Astrocyte of the hippocampus (primary cell): ENCODE measurements around the gene STXBP2.

Experiments
- DNase-seq: peaks from one replicate; pipeline ENCODE4 v3.0.0; 2011; ENCODE audit warnings: low read depth, low spot score

The STXBP2 gene

DNA sequence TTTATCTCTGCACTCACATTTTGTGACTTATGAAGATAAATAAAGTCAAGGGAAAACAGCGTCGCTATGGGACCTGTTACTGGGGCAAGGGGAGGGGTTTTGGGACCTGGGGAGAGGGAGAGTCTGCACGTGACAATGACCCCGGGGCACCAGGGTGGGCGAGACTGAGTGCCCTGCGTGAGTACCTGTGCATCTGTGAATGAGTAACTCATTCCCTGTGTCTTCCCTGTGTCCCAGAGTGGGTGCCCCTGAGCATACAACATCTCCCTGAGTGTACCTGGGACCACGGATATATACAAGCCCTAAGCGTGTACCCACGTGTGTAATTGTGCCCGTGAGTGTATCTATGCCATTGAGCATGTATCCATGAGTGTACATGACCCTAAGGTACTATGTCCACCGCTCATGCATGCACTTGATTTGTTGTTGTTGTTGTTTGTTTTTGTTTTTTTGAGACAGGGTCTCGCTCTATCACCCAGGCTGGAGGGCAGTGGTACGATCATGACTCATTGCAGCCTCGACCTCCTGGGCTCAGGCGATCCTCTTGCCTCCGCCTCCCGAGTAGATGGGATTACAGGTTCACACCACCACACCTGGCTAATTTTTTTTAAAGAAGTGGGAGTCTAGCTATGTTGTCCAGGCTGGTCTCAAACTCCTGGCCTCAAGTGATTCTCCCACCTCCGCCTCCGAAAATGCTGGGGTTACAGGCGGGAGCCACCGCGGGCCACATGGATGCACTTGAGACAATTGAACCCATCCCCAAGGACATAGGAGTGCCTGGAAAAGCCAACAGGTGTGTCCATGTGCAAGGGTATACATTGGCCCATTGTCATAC is 43.1 kb downstream of the STXBP2 start:
- no peak for DNase-seq

DNA sequence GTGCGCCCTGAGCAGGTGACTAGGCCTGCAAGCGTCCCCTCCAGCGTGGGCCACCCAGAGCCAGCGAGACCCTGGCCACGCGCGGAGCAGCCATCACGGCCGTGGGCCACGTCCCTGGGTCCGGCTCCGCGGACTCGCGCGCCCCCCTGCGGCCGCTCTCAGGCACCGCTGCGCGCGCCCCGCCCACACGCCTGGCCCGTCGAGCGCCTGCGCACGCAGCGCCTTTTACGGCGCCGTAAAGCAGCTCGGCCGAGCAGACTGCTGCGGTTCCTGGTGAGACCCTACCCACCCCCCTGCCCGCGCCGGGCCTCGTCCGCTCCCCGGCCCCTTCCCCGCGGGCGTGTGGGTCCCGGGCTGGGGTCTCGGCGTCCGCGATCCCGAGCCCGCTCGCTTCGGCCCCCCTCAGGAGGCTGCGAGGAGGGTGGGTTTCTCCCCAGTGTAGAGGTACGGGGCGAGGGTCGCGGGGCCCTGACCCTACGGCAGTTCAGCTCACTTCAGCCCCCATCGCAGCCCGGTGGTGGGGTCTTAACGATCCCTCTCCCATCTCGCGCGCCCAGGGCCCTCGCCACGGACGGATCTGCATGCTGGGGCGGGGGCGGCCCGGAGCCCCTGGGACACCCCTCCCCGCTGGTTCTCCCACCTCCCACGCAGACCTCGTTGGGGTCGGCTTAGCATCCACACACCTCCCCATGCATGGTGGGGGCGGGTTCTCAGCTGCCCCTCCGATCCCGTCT is 43.9 kb downstream of the STXBP2 start, which contains the start of gene TRAPPC5:
TSS of gene TRAPPC5 (plus strand) at position 228 of the 734 bp plus-strand sequence. CDS start 1,421 bp downstream, outside the sequence.
- DNase-seq: peak; percentile 95

DNA sequence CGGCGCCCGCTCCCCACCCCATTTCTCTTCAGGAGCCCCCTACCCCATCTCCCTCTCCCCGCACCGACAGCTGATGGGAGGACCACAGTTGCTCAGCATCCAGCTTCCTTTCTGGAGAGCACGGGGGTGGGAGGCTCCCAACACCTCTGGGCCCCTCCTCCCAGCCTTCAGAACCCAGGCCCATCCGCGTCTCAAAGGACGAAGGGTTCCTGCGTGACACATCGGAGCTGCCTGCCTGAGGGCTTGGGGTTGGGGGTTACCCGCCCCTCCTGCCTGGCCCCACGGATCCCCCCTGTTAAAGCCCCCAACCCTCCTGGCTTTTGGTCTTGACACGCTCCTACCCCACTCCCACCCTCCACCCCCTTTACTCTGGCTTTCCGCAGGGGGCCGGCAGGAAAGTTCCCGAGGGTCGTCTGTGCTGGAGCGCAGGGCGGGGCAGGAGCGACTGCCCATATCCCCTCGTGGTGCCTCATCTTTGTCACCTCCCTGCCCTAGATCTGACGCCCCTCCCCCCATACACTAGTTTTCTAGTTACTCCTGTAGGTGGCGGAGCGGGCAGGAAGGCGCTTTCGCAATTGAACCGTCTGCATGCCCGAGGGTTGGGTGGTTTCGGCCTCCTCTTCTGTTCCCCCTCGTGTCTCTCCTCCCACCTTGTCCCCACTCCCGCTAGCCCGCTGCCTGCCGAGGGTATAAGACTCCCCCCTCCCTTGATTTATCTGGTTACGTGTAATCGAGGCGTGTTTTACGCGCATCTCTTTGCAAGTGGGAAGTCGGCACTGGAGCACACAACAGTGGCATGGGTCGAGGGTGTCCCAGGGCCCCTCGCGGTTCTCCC is 44.6 kb downstream of the STXBP2 start:
- peak; percentile 84 for DNase-seq

DNA sequence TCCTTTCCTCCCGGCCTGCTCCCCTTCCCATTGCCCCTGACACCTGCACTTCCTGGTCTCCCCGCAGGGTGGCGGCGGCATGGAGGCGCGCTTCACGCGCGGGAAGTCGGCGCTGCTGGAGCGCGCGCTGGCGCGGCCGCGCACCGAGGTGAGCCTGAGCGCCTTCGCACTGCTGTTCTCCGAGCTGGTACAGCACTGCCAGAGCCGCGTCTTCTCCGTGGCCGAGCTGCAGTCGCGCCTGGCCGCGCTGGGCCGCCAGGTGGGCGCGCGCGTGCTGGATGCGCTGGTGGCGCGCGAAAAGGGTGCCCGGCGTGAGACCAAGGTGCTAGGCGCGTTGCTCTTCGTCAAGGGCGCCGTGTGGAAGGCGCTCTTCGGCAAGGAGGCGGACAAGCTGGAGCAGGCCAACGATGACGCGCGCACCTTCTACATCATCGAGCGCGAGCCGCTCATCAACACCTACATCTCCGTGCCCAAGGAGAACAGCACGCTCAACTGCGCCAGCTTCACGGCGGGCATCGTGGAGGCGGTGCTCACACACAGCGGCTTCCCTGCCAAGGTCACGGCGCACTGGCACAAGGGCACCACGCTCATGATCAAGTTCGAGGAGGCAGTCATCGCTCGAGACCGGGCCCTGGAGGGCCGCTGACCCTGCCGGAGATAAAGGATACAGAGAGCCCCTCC is 45.4 kb downstream of the STXBP2 start:
- DNase-seq: no peak

DNA sequence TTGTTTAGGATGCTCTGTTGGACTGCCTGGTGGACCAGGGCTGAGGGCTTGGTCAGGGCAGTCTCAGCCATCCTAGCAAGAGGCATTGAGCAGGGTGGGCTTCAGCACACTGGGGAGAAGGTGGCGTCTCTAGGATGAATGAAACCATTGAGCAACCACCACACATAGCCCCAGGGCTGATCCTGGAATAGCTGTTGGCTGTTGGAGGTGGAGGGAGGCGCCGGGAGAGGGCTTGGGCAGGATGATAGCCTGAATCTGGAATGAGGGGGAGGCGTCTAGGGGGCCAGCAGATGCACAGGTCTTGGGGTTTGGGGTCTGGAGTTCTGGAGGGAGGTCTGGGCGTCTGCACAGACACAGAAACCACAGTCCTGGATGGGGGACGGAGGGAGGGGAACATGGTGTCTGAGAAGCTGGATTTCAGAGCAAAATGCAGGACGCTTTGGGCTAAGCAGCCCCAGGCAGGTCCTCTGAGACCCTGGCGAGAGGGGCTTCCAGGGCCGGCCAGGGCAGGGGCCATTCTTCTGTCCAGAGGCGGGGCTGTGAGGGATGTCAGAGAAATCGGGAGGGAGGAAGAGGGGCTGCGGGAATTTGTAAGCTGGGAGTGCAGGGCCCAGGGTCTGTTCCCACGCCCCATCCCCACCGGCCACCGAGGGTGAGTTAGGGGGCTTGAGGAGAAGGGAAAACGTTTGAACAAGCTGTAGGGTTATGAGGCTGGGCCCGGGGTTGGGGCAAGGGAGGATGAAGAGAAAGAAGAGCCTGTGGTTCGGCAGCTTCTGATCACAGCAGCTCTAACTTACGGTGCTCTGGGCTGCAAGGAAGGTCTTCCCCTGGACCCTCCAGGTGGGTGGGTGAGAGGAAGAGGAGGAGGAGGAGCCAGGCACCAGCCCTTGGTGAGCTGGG is 48.9 kb downstream of the STXBP2 start:
- no peak for DNase-seq

- no peak for DNase-seq
Observed at GRCh38 chr19:7687177-7687576, 50.3 kb downstream of the STXBP2 start.

DNA sequence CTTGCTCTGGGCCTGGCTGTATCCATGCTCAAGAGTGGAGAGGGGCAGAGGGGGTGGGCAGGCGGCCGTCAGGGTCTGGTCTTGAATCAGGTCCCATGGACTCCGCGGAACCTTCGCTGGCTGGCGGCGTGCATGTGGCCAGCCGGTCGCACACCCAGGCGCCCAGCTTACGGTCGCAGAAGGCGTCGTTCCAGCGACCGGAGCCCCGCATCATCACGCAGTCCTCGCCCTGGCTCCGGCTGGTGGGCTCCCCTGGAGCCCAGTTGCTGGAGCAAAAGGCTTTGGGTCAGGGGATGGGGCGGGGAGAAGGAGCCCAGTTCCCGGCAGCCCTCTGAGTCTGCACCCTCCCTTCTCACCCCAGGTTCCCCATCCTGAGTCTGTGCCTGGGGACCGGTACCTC is 52.3 kb downstream of the STXBP2 start:
- no peak for DNase-seq

DNA sequence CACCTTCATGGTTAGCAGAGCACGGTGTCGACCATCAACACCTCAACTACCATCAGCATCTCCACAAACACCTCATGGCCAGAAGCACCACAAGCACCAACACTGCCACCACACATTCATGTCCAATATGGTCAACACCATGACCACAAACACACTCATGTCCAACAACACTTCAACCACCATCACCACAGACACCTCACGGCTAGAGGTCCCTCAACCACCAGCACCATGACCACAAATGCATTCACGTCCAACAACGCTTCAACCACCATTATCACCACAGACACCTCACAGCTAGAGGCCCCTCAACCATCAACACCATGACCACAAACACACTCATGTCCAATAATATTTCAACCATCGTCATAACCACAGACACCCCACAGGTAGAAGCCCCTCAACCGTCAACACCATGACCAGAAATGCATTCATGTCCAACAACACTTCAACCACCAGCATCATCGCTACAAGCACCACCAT is 53.9 kb downstream of the STXBP2 start:
- no peak for DNase-seq

- DNase-seq: no peak
Observed at GRCh38 chr19:7691497-7691896, 54.6 kb downstream of the STXBP2 start.

DNA sequence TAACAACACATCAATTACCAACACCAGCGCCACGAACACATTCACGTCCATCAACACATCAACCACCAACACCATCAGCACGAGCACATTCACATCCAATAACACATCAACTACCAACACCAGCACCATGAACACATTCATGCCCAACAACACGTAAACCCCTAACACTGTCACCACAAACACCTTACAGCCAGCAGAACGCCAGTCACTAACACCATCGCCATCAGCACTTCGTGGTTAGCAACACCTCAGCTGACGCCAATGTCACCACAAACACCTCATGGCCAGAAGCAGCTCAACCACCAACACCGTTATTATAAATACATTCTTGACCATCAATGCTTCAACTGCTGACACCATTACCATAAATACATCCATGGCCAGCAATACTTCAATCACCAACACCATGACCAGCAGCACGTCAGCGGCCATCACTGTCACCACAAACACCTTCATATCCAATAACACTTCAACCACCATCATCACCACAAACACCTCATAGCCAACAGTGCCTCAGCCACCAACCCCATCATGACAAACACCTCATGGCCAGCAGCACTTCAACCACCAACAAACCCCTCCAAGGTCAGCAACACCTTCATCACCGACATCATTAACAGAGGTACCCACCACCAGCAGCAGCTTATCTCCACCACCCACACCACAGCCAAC is 55.6 kb downstream of the STXBP2 start:
- no peak for DNase-seq

DNA sequence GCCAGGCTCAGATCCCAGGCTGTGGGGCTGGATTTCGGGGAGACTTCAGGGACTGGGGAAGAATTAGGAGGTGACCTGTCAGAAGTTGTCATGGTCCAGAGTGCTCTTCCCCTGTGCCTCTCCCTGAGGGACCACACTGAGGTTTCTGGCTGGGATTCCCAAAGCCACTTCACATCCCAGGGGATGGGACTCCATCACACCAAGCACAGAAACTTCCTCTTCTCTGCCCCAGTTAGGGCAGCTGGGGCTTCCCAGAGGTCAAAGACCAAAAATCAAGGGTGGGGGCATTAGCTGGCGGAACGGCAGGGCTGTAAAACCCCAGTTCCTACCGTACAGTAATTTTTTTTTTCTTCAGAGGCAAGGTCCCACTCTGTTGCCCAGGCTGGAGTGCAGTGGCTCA is 57.6 kb downstream of the STXBP2 start:
- DNase-seq: no peak
